GM18907 (cell line): ENCODE measurements around the gene ADGRV1.
A peak's percentile ranks its signal among the peaks of the same experiment; 100 is the strongest.

Source experiments
- ATAC-seq: cut with Tn5 transposase; IDR thresholded peaks from one replicate; pipeline ENCODE4 v1.9.1; 2021; ENCODE audit warnings: mild to moderate bottlenecking, moderate library complexity; ENCODE audit not compliant: unreplicated experiment

Gene ADGRV1, protein sequence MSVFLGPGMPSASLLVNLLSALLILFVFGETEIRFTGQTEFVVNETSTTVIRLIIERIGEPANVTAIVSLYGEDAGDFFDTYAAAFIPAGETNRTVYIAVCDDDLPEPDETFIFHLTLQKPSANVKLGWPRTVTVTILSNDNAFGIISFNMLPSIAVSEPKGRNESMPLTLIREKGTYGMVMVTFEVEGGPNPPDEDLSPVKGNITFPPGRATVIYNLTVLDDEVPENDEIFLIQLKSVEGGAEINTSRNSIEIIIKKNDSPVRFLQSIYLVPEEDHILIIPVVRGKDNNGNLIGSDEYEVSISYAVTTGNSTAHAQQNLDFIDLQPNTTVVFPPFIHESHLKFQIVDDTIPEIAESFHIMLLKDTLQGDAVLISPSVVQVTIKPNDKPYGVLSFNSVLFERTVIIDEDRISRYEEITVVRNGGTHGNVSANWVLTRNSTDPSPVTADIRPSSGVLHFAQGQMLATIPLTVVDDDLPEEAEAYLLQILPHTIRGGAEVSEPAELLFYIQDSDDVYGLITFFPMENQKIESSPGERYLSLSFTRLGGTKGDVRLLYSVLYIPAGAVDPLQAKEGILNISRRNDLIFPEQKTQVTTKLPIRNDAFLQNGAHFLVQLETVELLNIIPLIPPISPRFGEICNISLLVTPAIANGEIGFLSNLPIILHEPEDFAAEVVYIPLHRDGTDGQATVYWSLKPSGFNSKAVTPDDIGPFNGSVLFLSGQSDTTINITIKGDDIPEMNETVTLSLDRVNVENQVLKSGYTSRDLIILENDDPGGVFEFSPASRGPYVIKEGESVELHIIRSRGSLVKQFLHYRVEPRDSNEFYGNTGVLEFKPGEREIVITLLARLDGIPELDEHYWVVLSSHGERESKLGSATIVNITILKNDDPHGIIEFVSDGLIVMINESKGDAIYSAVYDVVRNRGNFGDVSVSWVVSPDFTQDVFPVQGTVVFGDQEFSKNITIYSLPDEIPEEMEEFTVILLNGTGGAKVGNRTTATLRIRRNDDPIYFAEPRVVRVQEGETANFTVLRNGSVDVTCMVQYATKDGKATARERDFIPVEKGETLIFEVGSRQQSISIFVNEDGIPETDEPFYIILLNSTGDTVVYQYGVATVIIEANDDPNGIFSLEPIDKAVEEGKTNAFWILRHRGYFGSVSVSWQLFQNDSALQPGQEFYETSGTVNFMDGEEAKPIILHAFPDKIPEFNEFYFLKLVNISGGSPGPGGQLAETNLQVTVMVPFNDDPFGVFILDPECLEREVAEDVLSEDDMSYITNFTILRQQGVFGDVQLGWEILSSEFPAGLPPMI (N-terminal part only)

DNA sequence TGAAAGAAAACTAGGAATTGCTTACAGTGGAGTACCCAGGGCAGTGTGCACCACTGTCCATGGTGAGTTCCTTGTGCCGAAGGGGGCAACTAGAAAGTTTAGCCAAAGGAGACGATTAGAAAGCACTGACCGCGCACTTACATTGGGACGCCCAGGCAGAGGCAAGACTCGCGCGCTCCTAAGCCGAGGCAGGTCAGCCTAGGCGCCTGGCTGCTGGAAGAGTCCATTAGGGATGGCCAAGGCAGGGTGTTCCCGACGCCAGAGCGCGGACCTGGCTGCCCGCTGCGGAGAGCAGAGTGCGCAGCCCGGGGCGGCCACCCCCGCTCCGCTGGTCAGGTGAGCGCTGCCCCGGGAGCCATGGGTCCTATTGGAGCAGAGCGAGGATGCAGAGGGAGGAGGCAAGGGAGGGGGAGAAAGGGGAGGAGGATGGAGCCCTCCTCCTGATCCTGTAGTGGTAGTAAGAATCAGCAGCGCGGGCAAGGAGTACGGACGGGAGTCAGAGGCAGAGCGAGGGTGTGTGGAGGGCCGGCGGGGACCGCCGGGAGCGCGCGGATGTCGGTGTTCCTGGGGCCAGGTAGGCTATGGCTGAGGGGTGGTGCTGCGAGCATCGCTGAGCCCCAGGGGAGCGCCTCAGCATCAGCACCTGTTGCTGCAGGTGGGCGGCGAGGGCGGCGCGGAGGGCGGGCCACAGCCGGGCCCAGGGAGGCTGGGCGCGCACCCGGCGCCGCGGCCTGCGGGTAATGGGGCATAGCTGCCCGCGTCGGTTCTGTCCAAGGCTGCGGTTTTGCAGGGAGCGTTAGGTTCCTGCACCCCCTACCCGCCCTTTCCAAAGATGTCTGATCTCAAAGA is at the start of gene ADGRV1:
Gene ADGRV1, plus strand, starts transcription at position 454 of the 849 bp plus-strand sequence. Its CDS starts 99 bp downstream, at position 553.
- ATAC-seq: no peak

DNA sequence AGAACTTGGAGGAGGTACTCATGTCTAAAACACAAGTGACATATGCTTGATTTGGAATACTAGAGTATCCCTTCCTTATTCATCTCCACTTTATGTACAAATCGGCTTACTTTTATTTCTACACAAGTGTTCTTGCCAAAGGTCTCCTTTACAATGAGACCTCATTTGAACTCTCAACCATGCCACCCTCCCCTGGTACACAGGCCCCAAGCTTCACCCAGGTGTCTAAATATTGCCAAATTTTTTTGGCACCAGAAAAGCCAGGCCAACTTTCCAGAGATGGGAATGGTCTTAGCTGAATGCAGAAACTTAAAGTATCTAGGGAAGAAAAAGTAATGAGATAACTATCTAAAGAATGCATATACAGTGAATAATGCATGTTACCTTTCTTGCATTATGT is 48.2 kb upstream of the ADGRV1 start:
- ATAC-seq: no peak

DNA sequence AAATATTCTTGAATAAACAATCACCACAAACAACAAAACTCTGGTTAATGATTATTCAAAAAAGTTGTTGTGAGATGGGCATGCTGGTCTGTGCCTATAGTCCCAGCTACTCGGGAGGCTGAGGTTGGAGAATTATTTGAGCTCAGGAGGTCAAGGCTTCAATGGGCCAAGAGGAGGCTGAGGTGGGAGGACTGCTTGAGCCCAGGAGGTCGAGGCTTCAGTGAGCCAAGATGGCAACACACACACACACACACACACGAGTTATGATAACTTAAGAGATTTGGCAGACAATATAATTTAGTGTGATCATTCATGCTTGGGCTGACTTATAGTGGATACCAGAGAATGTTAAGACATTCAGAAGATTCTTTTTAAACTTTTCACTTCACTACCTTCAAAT is 44.1 kb upstream of the ADGRV1 start:
- no peak for ATAC-seq

DNA sequence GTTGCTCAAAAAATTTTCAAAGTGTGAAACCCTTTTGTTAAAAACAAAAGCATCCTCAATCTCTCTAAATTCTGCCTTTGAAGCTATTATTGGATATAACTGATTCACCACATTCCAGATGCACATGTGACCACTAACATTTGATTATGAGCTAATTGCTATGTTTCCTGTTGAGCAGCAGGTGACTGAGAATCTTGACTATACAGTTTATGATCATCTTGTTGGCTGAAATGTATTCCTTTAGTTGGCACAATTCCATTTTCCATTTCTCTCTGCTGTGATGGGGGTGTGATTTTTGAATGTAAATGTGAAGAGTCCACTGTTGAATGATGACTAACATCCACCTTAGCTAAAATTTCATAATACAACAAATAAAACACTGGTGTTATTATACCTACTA is 39.9 kb upstream of the ADGRV1 start:
- ATAC-seq: no peak

DNA sequence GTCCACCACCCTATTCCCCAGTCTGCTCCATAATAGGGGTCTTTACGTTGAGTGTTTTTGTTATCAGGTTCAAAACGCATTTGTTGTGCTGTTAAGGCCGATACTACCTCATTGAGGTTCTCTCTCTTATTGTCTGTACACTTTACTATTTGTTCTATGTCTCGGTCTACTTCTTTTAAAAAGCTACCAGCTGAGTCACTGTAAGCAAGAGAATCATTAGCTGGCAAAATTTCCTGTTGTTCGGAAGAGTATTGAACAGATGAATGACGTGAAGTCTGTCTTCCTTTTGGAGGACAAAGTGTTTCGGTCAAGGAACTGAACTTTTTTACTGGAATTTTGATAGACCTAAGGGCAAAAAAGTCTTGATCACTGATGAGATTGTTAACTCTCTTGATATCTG is 39.5 kb upstream of the ADGRV1 start:
- no peak for ATAC-seq

DNA sequence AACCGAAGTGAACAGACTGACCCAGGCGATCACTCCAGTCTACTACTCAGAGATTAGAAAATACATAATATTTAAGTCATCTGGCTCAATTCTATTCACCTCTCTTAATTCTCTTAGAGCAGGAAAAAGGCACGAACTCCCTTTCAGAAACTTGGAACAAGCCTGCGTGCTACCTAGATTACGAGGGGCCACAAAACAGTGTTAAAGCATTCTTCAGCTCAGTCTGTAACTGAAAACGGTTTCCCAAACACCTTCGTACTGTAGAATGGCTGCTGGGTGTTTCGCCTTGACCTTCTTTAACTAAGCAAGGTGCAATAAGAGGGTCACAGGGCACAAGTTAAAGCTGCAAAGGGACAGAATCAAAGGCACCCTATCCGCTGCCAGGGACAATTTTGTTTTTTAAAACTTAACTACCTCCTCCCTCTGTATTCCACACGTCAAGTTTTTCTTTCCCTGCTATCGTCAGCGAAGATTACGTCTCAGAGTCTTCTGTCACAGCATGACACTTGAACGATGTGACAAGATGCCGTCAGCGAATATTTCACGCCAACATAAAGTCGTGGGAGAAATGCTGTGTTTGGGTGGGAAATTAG is 29.9 kb upstream of the ADGRV1 start:
- ATAC-seq: peak; percentile 1

DNA sequence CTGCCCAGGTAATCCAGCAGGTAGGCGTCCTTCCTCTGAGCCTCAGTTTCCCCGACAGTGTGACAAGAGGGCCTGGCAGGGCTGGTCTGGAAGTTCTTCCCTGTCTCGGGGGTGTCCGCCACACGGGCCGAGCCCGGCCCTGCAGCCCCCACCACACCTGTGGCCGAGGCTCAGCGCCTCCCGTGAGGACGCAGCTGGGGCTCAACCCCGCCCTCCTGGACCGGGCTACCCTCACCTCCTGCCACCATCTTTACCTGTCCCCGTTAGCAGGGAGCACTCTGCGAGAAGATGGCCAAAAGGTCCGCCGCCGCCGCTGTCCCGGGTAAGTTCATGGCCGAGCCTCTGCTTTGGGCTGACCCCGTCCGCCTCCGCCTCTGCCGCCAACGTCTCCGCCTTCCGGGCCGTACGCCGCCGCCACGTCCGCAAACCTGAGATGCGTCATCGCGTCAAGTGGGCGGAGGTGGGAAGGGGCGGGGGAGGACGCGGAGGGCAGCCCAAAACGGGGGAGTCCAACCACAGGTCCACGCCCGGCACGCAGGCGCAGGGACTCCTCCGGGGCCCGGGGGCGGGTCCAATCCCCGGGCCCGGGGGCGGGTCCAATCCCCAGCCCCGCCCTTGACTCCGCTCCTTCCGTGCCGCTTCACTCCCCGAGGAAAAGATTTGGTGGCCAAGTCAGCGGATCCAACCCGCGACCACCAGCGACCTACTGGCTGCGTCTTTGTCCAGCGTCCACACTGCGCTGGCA is 29.2 kb upstream of the ADGRV1 start, which contains the start of gene LYSMD3:
Gene LYSMD3, minus strand, starts transcription at position 391 of the 745 bp plus-strand sequence. CDS start 4,295 bp downstream, outside the sequence.
- ATAC-seq: peak; percentile 95

DNA sequence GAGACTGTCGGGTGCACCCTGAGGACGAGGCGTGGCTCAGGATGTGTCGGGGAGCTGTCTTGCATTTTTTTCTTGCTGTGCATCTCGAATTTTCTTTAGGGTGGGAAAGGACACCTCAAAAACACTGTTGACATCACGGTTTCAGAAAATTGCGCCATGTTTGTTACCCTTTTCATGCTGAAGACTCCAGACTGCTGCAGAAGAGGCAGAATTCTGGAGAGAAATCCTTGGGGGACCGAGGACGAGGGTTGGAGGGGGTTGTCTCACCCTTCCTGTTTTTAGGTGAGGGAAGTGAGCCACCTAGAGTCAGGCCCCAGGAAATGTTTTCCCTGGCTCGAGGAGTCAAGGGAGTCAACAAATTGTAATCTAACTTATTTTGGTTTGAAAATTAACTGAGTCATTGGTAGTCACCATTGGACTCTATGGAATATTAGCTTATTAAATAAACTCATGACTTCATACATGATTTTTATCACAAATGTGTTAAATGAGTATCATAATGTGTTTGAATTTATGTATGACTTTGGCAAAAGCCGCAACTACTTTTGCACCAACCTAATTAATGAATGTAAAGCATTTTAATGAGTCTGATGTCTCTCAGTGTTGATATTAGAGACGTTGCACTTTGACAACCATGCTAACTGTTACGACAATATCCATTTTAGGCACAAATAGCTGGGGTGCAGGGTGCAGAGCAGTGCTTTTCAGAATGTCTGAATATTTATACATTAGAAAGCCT is 28.5 kb upstream of the ADGRV1 start:
- peak; percentile 63 for ATAC-seq

DNA sequence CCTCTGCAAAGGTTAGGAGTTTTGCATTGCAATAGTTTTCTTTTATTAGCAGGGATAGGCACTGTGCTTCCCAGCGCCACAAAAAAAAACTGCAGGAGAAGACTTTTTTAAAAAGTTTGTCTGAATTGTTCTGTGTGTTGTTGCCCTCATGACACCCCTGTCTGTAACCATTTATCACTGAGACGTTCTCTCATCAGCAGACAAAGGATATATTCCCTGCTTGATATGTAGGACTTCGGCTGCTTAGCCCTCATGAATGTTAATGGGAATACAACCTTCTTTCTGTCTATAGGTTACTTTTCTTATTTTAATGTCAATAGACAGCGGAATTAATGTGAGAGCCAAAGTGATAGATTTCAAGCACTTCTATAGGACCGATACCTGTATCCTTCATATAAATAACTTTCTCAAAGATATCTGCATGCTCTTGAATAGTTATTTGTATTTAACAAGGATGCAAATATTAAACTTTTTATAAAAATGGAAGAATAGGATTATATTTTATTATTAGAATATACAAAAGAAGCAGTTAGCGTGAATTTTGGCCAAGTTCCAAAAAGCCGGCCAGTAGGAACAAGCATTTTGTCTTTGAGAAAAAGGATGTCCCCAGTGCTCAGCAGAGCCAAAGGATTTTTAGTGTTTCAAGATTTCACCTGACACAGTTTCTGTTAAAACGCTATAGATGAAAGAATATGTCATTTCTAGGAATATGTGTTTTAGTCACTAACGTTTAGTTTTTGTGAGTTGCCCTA is 27.7 kb upstream of the ADGRV1 start:
- ATAC-seq: no peak

DNA sequence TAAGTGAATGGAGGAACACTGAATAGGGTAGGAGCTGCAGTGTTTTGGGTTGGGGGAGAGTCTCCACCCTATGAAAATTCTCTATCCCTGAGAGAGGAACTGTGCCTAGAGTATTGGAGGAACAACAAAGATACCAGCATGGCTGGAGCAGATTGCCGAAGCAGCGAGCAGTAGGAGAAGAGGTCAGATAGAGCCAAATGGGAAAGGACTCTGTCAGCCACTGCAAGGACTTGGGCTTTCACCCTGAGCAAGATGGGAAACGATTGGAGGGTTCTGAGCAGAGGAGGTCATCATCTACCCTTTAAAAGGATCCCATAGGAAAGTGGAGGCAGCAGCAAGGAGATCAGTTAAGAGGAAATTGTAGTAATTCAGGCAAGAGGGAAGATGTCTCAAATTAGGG is 24.8 kb upstream of the ADGRV1 start:
- no peak for ATAC-seq

DNA sequence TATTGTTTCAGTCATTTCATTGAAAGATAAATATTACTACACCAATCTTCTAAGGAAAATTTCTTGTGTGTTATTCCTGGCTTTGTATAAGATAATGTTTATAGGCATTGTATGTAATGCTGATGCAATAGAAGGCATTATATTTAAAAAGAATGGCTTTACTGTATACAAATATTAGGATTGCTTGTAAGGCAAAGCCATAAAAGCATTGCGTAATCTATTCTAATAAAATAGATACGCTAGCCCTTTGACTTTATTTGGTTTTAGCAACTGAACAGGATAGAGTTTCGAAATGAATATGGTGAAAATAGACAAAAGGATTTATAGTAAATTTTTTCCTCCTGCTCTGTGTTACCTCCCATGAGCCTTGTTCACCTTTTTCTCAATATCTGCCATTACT is 23.7 kb upstream of the ADGRV1 start:
- no peak for ATAC-seq

DNA sequence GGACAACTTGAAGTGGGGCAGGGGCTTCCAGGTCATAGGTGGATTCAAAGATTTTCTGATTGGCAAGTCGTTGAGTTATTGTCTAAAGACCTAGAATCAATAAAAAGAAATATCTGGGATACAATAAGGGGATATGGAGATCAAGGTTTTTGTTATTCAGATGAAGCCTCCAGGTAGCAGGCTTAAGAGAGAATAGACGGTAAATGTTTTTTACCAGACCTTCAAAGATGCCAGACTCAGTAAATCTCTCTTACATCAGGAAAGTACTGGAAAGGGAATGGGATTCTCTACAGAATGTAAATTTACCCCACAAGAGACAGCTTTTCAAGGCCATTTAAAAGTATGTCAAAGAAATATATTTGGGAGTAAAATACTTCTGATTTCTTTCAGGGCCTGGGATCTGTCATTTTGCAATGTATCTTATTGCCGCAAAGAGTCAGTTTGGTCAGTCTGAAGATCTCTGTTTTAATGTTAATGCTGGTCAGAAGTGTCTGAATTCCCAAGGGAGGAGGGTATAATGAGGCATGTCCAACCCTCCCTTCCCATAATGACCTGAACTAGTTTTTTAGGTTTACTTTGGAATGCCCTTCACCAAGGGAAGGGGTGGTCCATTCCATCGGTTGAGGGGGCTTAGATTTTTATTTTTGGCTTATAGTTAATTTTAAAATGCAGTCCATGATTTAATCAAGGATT is 15.6 kb upstream of the ADGRV1 start:
- no peak for ATAC-seq

DNA sequence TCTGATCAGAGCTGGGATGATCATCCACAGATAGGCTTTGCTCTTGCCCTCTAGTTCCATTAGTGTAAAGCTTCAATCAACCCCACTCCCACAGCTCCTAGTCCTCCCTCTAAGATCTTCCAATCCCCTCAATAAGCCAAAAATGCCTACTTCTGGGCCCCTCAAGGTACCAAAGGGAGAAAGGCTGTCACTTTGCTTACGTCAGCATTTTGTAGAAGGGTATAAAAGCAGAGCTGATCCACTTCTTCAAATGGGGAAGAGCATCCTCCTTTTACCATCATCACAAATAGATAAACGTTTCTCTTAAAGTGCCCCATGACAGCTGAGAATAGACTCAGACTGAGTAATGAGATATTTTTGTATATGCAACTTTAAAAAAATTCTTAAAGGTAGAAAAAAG is 13.1 kb upstream of the ADGRV1 start:
- no peak for ATAC-seq

DNA sequence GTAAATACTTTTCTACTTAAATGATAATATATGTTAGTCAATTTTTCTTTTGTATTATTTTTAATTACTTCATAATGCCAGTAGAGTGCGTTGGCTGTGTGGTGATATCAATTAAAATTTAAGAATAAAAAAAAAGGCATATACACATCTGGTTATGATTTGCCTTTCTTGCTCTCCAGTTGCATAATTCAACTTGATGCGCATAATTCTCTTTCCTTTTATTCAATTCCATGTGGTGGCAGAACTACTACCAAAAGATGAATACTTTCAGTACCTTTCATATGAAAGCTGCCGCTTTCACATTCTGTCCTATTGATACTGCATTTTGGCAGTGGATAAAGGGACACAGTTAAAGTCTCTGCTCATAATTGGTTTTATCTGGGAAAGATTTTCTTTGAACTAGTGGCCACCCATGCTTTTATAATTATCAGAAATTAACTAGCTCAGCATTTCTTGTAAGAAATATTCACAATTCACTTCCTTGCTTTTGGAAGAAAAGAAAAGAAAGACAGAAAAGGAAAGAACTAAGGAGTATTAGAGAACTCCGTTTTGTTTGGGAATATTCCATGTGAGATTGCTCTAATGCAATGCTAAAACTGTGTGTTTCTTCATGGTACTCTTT is 12.3 kb upstream of the ADGRV1 start:
- ATAC-seq: no peak

DNA sequence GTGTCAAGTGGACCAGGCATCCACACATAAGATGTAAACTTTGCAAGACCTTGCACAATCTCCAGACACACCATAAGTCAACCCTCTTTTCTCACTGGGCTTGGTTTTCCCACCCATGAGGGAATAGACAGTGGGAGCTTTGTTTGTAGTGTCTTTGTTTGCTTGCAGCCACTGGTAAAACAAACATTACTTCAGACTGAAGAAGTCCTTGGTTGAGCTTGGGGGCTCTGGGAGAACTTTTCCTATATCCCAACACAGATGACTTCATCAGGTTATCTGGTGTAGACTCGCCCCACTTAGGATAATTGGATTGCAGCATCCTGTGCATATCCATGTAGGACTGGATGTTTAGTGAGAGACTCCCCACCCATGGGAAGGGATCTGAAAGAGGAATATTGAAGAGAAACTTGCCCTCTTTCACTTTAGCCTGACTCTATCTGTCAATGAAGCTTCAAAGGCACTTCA is 11.5 kb upstream of the ADGRV1 start:
- ATAC-seq: no peak

DNA sequence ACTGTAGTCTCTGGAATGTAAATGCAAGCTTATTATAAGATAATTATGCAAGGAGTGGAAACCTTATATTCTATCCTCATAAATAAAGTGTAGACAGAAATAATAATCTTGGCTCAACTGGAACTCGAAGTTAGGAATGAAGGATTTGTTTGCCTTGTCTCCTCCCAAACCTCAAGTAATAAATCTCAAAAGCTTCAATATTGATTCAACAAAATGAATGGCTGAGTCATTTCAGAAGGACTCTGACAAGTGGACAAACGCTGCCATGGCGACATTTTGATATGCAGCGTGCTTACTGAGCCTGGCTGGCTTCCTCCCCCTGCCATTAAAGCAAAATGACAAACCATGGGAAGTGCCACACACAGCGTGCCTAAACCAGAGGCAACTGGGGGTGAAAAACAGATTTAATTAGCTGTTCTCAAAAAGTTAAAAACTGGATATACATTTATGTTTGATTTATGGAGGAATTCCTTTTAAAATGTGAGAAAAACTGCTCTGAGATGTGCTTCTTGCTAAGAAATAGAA is 10.5 kb upstream of the ADGRV1 start:
- ATAC-seq: no peak
